Cardiac muscle cell (in vitro differentiated cells and primary cell): Measurements from ENCODE around the gene GZF1. TPM values are rescaled to one million over a fixed set of nuclear protein-coding genes. Genes with fewer than 3 reads are reported as not detected.

ENCODE experiments used
- DNase-seq, 2 donors: peaks; one replicate each; pipeline versions ENCODE4 v3.0.0 to v3.0.0-alpha.2; 2010 to 2017; ENCODE audit warnings: low read depth in 1 of 2, low spot score in 1 of 2
- H3K27ac ChIP-seq: fragments of 200-600 bp; sonication (generic); 2 replicates; pipeline ENCODE4 v1.5.1; 2016
- H3K27me3 ChIP-seq: fragments of 200-600 bp; sonication (generic); 2 replicates; pipeline ENCODE4 v1.6.0; 2016; ENCODE audit warnings: control low read depth
- H3K36me3 ChIP-seq: fragments of 200-600 bp; sonication (generic); 2 replicates; pipeline ENCODE4 v1.5.1; 2016; ENCODE audit warnings: control low read depth
- H3K4me1 ChIP-seq: fragments of 200-600 bp; sonication (generic); 2 replicates; pipeline ENCODE4 v1.8.1; 2017; ENCODE audit warnings: low read depth, mild to moderate bottlenecking, mixed run types
- H3K4me3 ChIP-seq: fragments of 200-600 bp; sonication (generic); 2 replicates; pipeline ENCODE4 v1.5.1; 2016; ENCODE audit warnings: mild to moderate bottlenecking
- H3K9me3 ChIP-seq: fragments of 200-600 bp; sonication (generic); 2 replicates; pipeline ENCODE4 v1.5.1; 2017; ENCODE audit warnings: low read depth, mild to moderate bottlenecking, control low read depth
- CTCF ChIP-seq: IDR thresholded peaks from 2 replicates; pipeline ENCODE4 v1.5.1; 2012; ENCODE audit warnings: low read depth, mild to moderate bottlenecking, low read length
- polyA plus RNA-seq: library from polyadenylated mRNA; unstranded; fragments of >200 nt; fragmentation: Nextera tagmentation; extraction: Ambion mirVana; gene quantifications from 2 replicates; pipeline ENCODE4 v1.2.1, GENCODE V29; 2016
- total RNA-seq: library from RNA; depleted of rRNA; stranded (reverse); fragments of >200 nt; gene quantifications from 2 replicates; pipeline ENCODE4 v1.2.3, GENCODE V29; 2016

Gene GZF1
- total and polyA plus RNA-seq, 2 experiments from 2014 or later, result 7.4 to 19.0 TPM

- no peak for DNase-seq
- no peak for TF ChIP-seq CTCF
These were observed 54.1 kb downstream of the GZF1 start for GRCh38 chr20:23415959-23416583.

GRCh38 chr20:23417861-23418260 lies 55.9 kb downstream of the GZF1 start:
- Histone ChIP-seq H3K4me3 (no peak overlapping the region), H3K36me3 (no peaks in the 10 kb centered on the region), H3K27ac (no peak overlapping the region), H3K27me3 (no peaks in the 10 kb centered on the region), H3K4me1 (peaks cover 7% of the 10 kb centered on the region), H3K9me3 (no peaks in the 10 kb centered on the region)
- no peak for TF ChIP-seq CTCF
- no peak for DNase-seq

More at GRCh38 chr20:23415959-23416583, 54.1 kb downstream of the GZF1 start:
- Histone ChIP-seq H3K27me3 (no peaks in the 10 kb centered on the region), H3K27ac (no peak overlapping the region), H3K4me1 (peaks cover 17% of the 10 kb centered on the region), H3K36me3 (no peaks in the 10 kb centered on the region), H3K4me3 (no peak overlapping the region), H3K9me3 (no peaks in the 10 kb centered on the region)

- no peak for DNase-seq
- Histone ChIP-seq H3K9me3 (no peaks in the 10 kb centered on the region), H3K27me3 (no peaks in the 10 kb centered on the region), H3K4me1 (peaks cover 7% of the 10 kb centered on the region), H3K36me3 (no peaks in the 10 kb centered on the region), H3K4me3 (peak overlapping the region; percentile 98), H3K27ac (peak overlapping the region; percentile 34)
- TF ChIP-seq CTCF, result no peak
These were observed 57.6 kb downstream of the GZF1 start for GRCh38 chr20:23419657-23419994.

GRCh38 chr20:23419995-23420901 lies 58.3 kb downstream of the GZF1 start:
- no peaks in the 10 kb centered on the region for H3K36me3 ChIP-seq
- peak overlapping the region; percentile 98 for H3K4me3 ChIP-seq
- peak overlapping the region; percentile 34 for H3K27ac ChIP-seq
- DNase-seq, result peak; percentile 45 to 65
- TF ChIP-seq CTCF, result no peak
- H3K9me3 ChIP-seq, result no peaks in the 10 kb centered on the region
- H3K4me1 ChIP-seq, result peaks cover 7% of the 10 kb centered on the region
- H3K27me3 ChIP-seq, result no peaks in the 10 kb centered on the region

GRCh38 chr20:23420943-23421931 lies 59.3 kb downstream of the GZF1 start, which contains the start of gene NAPB:
NAPB (minus strand) TSS chr20:23421488; CDS start chr20:23421402, 86 bp downstream.
- Histone ChIP-seq H3K9me3 (no peaks in the 10 kb centered on the region), H3K4me1 (peaks cover 7% of the 10 kb centered on the region), H3K4me3 (peak within 1 kb of the TSS; percentile 98), H3K27ac (peak within 1 kb of the TSS; percentile 34), H3K27me3 (no peaks in the 10 kb centered on the region), H3K36me3 (no peaks in the 10 kb centered on the region)
- peak; percentile 94 to 98 for DNase-seq
- TF ChIP-seq CTCF, result peak; percentile 34
